Activated T-cell treated with anti-CD3 and anti-CD28 coated beads for 4 hours (primary cell): ENCODE measurements around the gene RIC3.

Experiments used
- DNase-seq: peaks from one replicate; pipeline ENCODE4 v3.0.0-alpha.2; 2020

RIC3 gene

GRCh38 chr11:8102296-8102915 is 66.4 kb downstream of the RIC3 start:
- DNase-seq, result no peak

GRCh38 chr11:8101421-8101820 is 67.4 kb downstream of the RIC3 start:
- DNase-seq, result no peak

DNA sequence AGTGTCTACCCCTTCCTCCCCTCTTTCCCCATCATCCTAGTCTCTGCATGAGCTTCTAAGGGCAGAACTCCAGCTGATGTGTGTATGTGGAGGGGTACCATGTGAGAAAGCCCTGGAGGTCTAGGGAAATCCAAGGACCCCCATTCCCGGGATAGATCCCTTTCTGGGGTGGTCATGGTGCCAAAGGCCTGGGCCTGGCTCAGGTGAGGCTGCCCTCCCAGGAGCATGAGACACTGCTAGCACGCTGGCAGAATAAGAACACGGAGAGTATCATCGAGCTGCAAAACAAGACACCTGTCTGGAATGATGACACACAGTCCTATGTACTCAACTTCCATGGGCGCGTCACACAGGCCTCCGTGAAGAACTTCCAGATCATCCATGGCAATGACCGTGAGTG is 68.2 kb downstream of the RIC3 start:
- DNase-seq, result no peak

- DNase-seq, result no peak
Measured at GRCh38 chr11:8100158-8100557, 68.7 kb downstream of the RIC3 start.

DNA sequence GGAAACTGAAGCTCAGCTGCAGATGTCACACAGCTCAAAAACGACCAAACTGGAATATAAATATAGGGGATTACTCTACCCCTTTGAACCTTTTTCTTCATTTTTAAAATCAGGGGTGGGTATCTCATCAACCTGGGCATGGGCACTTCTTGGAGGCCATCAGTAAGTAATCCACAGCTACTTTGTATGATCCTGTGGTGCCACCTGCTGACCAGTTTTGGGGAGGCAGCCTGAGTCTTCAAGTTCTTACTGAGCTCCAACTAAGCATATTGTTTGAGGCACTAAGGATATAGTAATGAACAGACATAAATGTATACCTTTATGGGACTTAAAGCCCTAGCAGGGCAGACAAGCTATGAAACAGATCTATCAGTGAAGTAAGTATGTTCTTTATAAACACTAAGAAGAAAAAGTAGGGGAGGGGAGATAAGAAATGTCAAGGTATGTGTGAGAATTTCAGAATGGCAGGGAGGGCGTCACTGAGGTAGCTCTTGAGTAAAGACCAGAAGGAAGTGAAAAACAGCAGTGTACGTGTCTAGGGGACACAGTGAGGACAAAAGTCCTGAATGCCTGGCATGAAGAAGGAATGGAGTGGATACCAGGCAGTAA is 69.4 kb downstream of the RIC3 start:
- DNase-seq, result peak; percentile 68

DNA sequence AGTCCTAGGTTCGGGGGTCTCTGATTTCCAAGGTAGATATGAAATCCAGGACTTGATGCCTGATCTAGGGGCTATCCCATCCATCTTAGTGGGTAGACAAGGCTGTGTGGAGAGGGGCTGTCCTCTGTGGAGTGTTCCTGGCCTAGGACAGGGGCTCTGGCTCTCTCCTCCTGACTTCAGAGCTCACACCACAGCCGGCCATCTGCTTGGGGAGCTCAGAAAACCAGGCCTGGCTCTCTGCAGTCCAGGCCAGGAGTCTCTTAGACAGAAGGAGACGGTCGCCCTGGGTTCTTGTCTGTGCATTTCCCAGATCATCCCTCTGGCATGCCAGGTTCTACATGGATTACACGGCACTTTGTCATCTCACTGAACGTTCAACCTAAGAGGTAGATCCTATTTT is 69.9 kb downstream of the RIC3 start:
- DNase-seq, result no peak

- no peak for DNase-seq
Measured at GRCh38 chr11:8098361-8098760, 70.5 kb downstream of the RIC3 start.

- DNase-seq, result no peak
Measured at GRCh38 chr11:8097926-8098325, 70.9 kb downstream of the RIC3 start.

DNA sequence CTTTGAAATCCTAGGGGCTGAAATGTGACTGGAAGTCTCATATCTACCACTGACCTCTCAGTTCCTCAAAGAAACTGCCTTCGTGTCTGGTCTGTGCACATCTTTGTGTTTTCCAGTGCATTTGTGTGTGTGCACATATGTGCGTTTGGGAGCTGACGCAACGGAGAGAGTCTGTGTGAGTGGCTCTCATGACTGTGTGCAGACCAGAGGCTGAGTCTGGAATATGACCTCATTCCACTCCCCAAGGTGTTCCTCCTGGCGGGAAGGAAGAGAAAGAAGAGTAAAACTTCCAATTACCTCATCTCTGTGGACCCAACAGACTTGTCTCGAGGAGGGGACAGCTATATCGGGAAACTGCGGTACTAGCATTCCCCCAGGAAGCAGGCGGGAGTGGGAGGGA is 71.4 kb downstream of the RIC3 start:
- DNase-seq, result no peak

DNA sequence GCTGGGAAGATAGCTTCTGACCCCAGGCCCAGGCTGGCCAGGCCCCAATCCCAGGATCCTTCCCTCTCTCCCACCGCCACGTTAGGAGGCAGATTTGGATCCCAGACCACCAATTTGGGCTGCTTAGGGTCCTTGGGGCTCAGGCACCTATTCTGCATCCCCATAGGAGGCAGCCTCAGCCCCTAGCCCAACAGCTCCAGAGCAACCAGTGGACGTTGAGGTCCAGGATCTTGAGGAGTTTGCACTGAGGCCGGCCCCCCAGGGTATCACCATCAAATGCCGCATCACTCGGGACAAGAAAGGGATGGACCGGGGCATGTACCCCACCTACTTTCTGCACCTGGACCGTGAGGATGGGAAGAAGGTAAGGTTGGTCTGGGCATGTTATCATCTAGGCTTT is 71.8 kb downstream of the RIC3 start:
- no peak for DNase-seq

DNA sequence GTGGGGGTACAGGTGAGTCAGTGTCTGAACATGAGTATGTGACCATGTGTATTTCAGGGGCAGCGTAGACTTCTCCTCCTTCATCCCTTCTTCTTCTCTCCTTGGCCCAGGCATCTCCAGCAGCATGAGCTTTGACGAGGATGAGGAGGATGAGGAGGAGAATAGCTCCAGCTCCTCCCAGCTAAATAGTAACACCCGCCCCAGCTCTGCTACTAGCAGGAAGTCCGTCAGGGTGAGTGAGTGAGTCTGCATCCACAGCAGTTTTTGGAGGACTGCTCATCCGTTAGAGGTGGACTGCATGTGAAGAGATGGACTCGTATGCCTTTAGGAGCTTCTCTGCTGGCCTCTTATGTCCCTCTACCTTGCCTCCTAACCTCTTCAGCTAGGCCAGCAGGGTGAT is 72.2 kb downstream of the RIC3 start:
- DNase-seq, result no peak

DNA sequence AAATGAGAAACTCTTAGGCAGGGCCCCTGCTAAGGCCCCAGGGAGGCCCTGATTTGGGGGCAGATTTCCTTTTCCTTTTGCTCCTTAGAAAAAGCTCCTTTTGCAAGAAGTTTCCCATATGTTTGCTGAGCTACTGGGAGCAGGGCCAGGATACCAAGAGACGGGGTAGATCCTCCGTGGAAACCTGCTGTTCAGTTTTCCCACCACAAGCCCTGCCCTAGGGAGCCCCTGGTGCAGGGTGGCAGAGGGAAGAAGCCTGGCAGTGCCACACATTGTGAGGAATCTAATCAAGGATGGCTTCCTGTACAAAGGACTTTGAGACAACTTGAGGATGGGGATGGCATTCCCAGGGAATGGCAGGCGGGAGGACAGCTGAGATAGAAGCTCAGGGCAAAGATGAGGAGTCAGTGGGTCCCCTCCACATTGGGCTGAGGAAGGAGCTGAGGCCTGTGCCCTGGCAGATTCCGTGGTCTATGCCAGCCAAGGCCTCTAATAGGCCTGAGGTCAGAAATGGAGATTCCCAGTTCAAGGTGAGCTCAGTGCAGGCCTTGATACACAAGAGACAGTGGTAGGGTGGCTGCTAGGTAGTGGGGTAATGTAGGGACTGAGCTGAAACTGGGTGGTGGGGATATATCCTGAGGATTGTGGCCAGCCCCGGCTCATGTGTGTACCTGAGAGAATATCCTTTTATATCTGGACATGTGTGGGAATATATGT is 72.9 kb downstream of the RIC3 start:
- no peak for DNase-seq

- no peak for DNase-seq
Measured at GRCh38 chr11:8095371-8095770, 73.5 kb downstream of the RIC3 start.

- DNase-seq, result no peak
Measured at GRCh38 chr11:8094656-8095055, 74.2 kb downstream of the RIC3 start.

GRCh38 chr11:8093931-8094575 is 74.8 kb downstream of the RIC3 start:
- DNase-seq, result no peak

GRCh38 chr11:8092587-8093424 is 76.0 kb downstream of the RIC3 start:
- DNase-seq, result peak; percentile 11

DNA sequence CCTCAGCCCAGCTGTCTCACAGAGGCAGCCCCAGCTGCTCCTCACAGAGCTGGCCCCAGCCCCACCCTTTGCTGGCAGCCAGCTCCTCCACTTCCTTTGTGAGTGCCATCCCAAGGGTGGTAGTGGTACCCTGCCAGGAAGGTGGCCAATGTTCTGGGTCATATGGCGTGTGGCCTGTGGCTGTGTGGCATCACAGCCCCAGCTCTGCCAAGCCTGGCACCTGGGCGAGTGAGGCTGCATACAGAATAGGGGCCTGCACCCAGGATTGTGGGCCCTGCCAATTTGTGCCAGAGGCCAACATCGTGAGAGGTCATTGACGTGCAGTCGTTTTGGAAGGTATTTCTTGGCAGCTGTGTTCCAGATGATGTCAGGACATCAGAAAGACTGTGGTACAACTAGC is 77.1 kb downstream of the RIC3 start:
- no peak for DNase-seq

- no peak for DNase-seq
Measured at GRCh38 chr11:8090756-8091155, 78.1 kb downstream of the RIC3 start.

GRCh38 chr11:8089791-8090510 is 78.9 kb downstream of the RIC3 start:
- no peak for DNase-seq

- DNase-seq, result no peak
Measured at GRCh38 chr11:8087756-8088155, 81.1 kb downstream of the RIC3 start.

GRCh38 chr11:8087185-8087584 is 81.6 kb downstream of the RIC3 start:
- DNase-seq, result no peak

GRCh38 chr11:8086571-8086970 is 82.3 kb downstream of the RIC3 start:
- DNase-seq, result no peak
